Subcutaneous abdominal adipose tissue (tissue), 5 donors: Measurements from ENCODE around the gene AIF1.

ENCODE experiments used
- H3K27ac ChIP-seq: one replicate; pipeline ENCODE4 v1.7.0; 2013; ENCODE audit warnings: low read depth, mild to moderate bottlenecking, inconsistent platforms, low read length, moderate library complexity
- H3K27me3 ChIP-seq, 5 donors: one replicate each; pipeline ENCODE4 v1.7.0; 2013; ENCODE audit warnings: low read length in 5 of 5, inconsistent platforms in 1 of 5; ENCODE audit not compliant: control insufficient read depth in 5 of 5, insufficient read depth in 4 of 5
- H3K36me3 ChIP-seq, 5 donors: one replicate each; pipeline ENCODE4 v1.7.0; 2013; ENCODE audit warnings: low read length in 5 of 5; ENCODE audit not compliant: control insufficient read depth in 5 of 5, insufficient read depth in 5 of 5
- H3K4me1 ChIP-seq, 5 donors: one replicate each; pipeline ENCODE4 v1.7.0; 2013; ENCODE audit warnings: low read length in 5 of 5, mild to moderate bottlenecking in 3 of 5, moderate library complexity in 1 of 5; ENCODE audit not compliant: control insufficient read depth in 5 of 5, insufficient read depth in 5 of 5
- H3K4me3 ChIP-seq, 5 donors: one replicate each; pipeline ENCODE4 v1.7.0; 2013; ENCODE audit warnings: low read length in 5 of 5, low read depth in 1 of 5
- H3K9ac ChIP-seq, 5 donors: one replicate each; pipeline ENCODE4 v1.7.0; 2013; ENCODE audit warnings: low read length in 5 of 5, mild to moderate bottlenecking in 4 of 5, moderate library complexity in 3 of 5
- H3K9me3 ChIP-seq, 5 donors: one replicate each; pipeline ENCODE4 v1.7.0; 2013; ENCODE audit warnings: low read length in 5 of 5; ENCODE audit not compliant: control insufficient read depth in 5 of 5
- donor health status: healthy.
- donor health status: healthy.
- donor health status: healthy.
- donor health status: healthy.
- donor health status: healthy.

The AIF1 gene

GRCh38 chr6:31620586-31621319 lies 5.7 kb downstream of the AIF1 start, which contains the start of gene PRRC2A:
PRRC2A (plus strand) TSS chr6:31620715; CDS start chr6:31622790, 2,075 bp downstream.
- H3K4me3 ChIP-seq: peak within 1 kb of the TSS; percentile 85 to 93 (median 86)
- no peaks in the 10 kb centered on the region for H3K27me3 ChIP-seq
- H3K9ac ChIP-seq: peak within 1 kb of the TSS; percentile 32 to 99 (median 95)
- H3K4me1 ChIP-seq: peaks cover 0 to 37% (median 27%) of the 10 kb centered on the region in 5 donors
- H3K36me3 ChIP-seq: peaks cover 0 to 25% (median 23%) of the 10 kb centered on the region in 5 donors
- H3K9me3 ChIP-seq: no peaks in the 10 kb centered on the region
- peak within 1 kb of the TSS; percentile 95 for H3K27ac ChIP-seq

- Histone ChIP-seq H3K27me3 (no peaks in the 10 kb centered on the region), H3K27ac (peak overlapping the region; percentile 95), H3K9me3 (no peaks in the 10 kb centered on the region), H3K9ac (peak overlapping the region; percentile 32 to 99 (median 95)), H3K4me3 (peak overlapping the region; percentile 85 to 93 (median 86)), H3K4me1 (peaks cover 0 to 36% (median 27%) of the 10 kb centered on the region in 5 donors), H3K36me3 (peaks cover 0 to 32% (median 30%) of the 10 kb centered on the region in 5 donors)
Measured at GRCh38 chr6:31621320-31621939, 6.4 kb downstream of the AIF1 start.

- H3K4me1 ChIP-seq: peaks cover 0 to 36% (median 25%) of the 10 kb centered on the region in 5 donors
- no peaks in the 10 kb centered on the region for H3K9me3 ChIP-seq
- peak overlapping the region in 4 of 5 donors; percentile 94 to 99 (median 96) for H3K9ac ChIP-seq
- H3K27ac ChIP-seq: peak overlapping the region; percentile 95
- no peaks in the 10 kb centered on the region for H3K27me3 ChIP-seq
- peak overlapping the region; percentile 85 to 93 (median 86) for H3K4me3 ChIP-seq
- H3K36me3 ChIP-seq: peaks cover 0 to 38% (median 35%) of the 10 kb centered on the region in 5 donors
Measured at GRCh38 chr6:31621991-31622390, 7.0 kb downstream of the AIF1 start.

GRCh38 chr6:31622684-31623091 lies 7.7 kb downstream of the AIF1 start:
- H3K4me1 ChIP-seq: peaks cover 0 to 36% (median 23%) of the 10 kb centered on the region in 5 donors
- H3K36me3 ChIP-seq: peaks cover 3 to 45% (median 42%) of the 10 kb centered on the region in 5 donors
- H3K27ac ChIP-seq: no peak overlapping the region
- no peaks in the 10 kb centered on the region for H3K9me3 ChIP-seq
- H3K9ac ChIP-seq: no peak overlapping the region
- H3K27me3 ChIP-seq: no peaks in the 10 kb centered on the region
- H3K4me3 ChIP-seq: no peak overlapping the region

GRCh38 chr6:31624070-31624469 lies 9.0 kb downstream of the AIF1 start:
- H3K36me3 ChIP-seq: peaks cover 9 to 58% (median 56%) of the 10 kb centered on the region in 5 donors

GRCh38 chr6:31626952-31627351 lies 11.9 kb downstream of the AIF1 start:
- peaks cover 11 to 87% (median 85%) of the 10 kb centered on the region in 5 donors for H3K36me3 ChIP-seq
- H3K27ac ChIP-seq: peak overlapping the region; percentile 10
- H3K4me1 ChIP-seq: peaks cover 0 to 22% (median 8%) of the 10 kb centered on the region in 5 donors
- no peak overlapping the region for H3K9ac ChIP-seq
- no peaks in the 10 kb centered on the region for H3K27me3 ChIP-seq
- H3K4me3 ChIP-seq: no peak overlapping the region
- H3K9me3 ChIP-seq: no peaks in the 10 kb centered on the region

More at GRCh38 chr6:31624070-31624469, 9.0 kb downstream of the AIF1 start:
- Histone ChIP-seq H3K27me3 (no peaks in the 10 kb centered on the region), H3K27ac (no peak overlapping the region), H3K4me1 (peaks cover 0 to 36% (median 23%) of the 10 kb centered on the region in 5 donors), H3K4me3 (no peak overlapping the region), H3K9me3 (no peaks in the 10 kb centered on the region), H3K9ac (no peak overlapping the region)

- Histone ChIP-seq H3K27me3 (no peaks in the 10 kb centered on the region), H3K27ac (no peak overlapping the region), H3K9ac (no peak overlapping the region), H3K4me1 (peaks cover 0 to 18% (median 0%) of the 10 kb centered on the region in 5 donors), H3K4me3 (no peak overlapping the region), H3K36me3 (peaks cover 11 to 95% (median 93%) of the 10 kb centered on the region in 5 donors), H3K9me3 (no peaks in the 10 kb centered on the region)
Measured at GRCh38 chr6:31627690-31628287, 12.8 kb downstream of the AIF1 start.

GRCh38 chr6:31629014-31629413 lies 14.0 kb downstream of the AIF1 start:
- peaks cover 11 to 100% (median 99%) of the 10 kb centered on the region in 5 donors for H3K36me3 ChIP-seq
- H3K9ac ChIP-seq: no peak overlapping the region
- no peak overlapping the region for H3K4me3 ChIP-seq

GRCh38 chr6:31630177-31630934 lies 15.3 kb downstream of the AIF1 start:
- H3K27ac ChIP-seq: no peak overlapping the region

More at GRCh38 chr6:31629014-31629413, 14.0 kb downstream of the AIF1 start:
- Histone ChIP-seq H3K9me3 (no peaks in the 10 kb centered on the region), H3K4me1 (peaks cover 0 to 22% (median 0%) of the 10 kb centered on the region in 5 donors), H3K27ac (no peak overlapping the region), H3K27me3 (no peaks in the 10 kb centered on the region)

More at GRCh38 chr6:31630177-31630934, 15.3 kb downstream of the AIF1 start:
- no peaks in the 10 kb centered on the region for H3K9me3 ChIP-seq
- H3K9ac ChIP-seq: no peak overlapping the region
- peaks cover 11 to 100% (median 100%) of the 10 kb centered on the region in 5 donors for H3K36me3 ChIP-seq
- H3K4me3 ChIP-seq: no peak overlapping the region
- H3K27me3 ChIP-seq: no peaks in the 10 kb centered on the region
- H3K4me1 ChIP-seq: peaks cover 1 to 27% (median 12%) of the 10 kb centered on the region in 5 donors
